Hematopoietic multipotent progenitor cell treated with erythropoietin and hydrocortisone succinate and interleukin-3 and kit ligand, for 6 days (in vitro differentiated cells): Measurements from ENCODE around the gene SAG.
A peak's percentile ranks its signal among the peaks of the same experiment; 100 is the strongest.
"Not testable (repeated sequence)": the region's sequence is repeated elsewhere in the genome, so short reads cannot be mapped to it uniquely, and the experiment has no call there.

ENCODE experiments used
- DNase-seq: peaks from one replicate; pipeline ENCODE4 v3.0.0-alpha.2; 2015

Gene SAG

GRCh38 chr2:233358335-233358734 lies 50.7 kb downstream of the SAG start:
- DNase-seq, result peak; percentile 30

- no peak for DNase-seq
Measured at GRCh38 chr2:233358947-233359346, 51.3 kb downstream of the SAG start.

GRCh38 chr2:233359823-233360222 lies 52.2 kb downstream of the SAG start:
- no peak for DNase-seq

GRCh38 chr2:233360771-233361176 lies 53.2 kb downstream of the SAG start:
- DNase-seq, result no peak

- DNase-seq, result no peak
Measured at GRCh38 chr2:233361297-233361696, 53.7 kb downstream of the SAG start.

- DNase-seq, result no peak
Measured at GRCh38 chr2:233362742-233363141, 55.1 kb downstream of the SAG start.

GRCh38 chr2:233363744-233364235 lies 56.2 kb downstream of the SAG start:
- no peak for DNase-seq

- no peak for DNase-seq
Measured at GRCh38 chr2:233365861-233366520, 58.4 kb downstream of the SAG start.

- no peak for DNase-seq
Measured at GRCh38 chr2:233367586-233367985, 60.0 kb downstream of the SAG start.

GRCh38 chr2:233368756-233369155 lies 61.1 kb downstream of the SAG start:
- no peak for DNase-seq

- DNase-seq, result no peak
Measured at GRCh38 chr2:233369462-233369861, 61.8 kb downstream of the SAG start.

- DNase-seq, result no peak
Measured at GRCh38 chr2:233369897-233370685, 62.5 kb downstream of the SAG start.

GRCh38 chr2:233371641-233372040 lies 64.0 kb downstream of the SAG start:
- DNase-seq, result no peak

- peak; percentile 35 for DNase-seq
Measured at GRCh38 chr2:233372855-233373254, 65.2 kb downstream of the SAG start.

GRCh38 chr2:233373316-233373715 lies 65.7 kb downstream of the SAG start:
- no peak for DNase-seq

- DNase-seq, result not testable (repeated sequence)
Measured at GRCh38 chr2:233374776-233375175, 67.2 kb downstream of the SAG start.

GRCh38 chr2:233375490-233376314 lies 68.1 kb downstream of the SAG start:
- DNase-seq, result no peak

- no peak for DNase-seq
Measured at GRCh38 chr2:233379034-233379433, 71.4 kb downstream of the SAG start.

GRCh38 chr2:233379441-233379840 lies 71.8 kb downstream of the SAG start:
- DNase-seq, result no peak

- DNase-seq, result no peak
Measured at GRCh38 chr2:233380132-233380895, 72.7 kb downstream of the SAG start.

GRCh38 chr2:233380995-233381637 lies 73.5 kb downstream of the SAG start:
- DNase-seq, result no peak

- no peak for DNase-seq
Measured at GRCh38 chr2:233381638-233381995, 74.0 kb downstream of the SAG start.
